IPS-NIHi7 (cell line): ENCODE results near the gene PIP4K2C.

Source experiments
- DNase-seq: peaks from one replicate; pipeline ENCODE4 v3.0.0; 2012; ENCODE audit warnings: mixed read lengths; ENCODE audit errors: extremely low spot score

The PIP4K2C gene

GRCh38 chr12:57590864-57591781 lies at the start of gene PIP4K2C:
Gene PIP4K2C (plus strand): TSS chr12:57591192. CDS start chr12:57591290, 98 bp downstream.
- peak; percentile 98 for DNase-seq

- DNase-seq: no peak
These were observed 49.3 kb upstream of the PIP4K2C start for GRCh38 chr12:57541717-57542116.

- no peak for DNase-seq
These were observed 47.4 kb upstream of the PIP4K2C start for GRCh38 chr12:57543581-57543980.

GRCh38 chr12:57545809-57546437 lies 45.1 kb upstream of the PIP4K2C start:
- DNase-seq: no peak

GRCh38 chr12:57546438-57547287 lies 44.3 kb upstream of the PIP4K2C start, which contains the start of gene DCTN2:
Gene DCTN2 (minus strand): TSS chr12:57547192. CDS start chr12:57547063, 129 bp downstream.
- peak; percentile 98 for DNase-seq

- no peak for DNase-seq
These were observed 43.5 kb upstream of the PIP4K2C start for GRCh38 chr12:57547288-57548012.

GRCh38 chr12:57548013-57548315 lies 43.0 kb upstream of the PIP4K2C start:
- no peak for DNase-seq

- no peak for DNase-seq
These were observed 42.5 kb upstream of the PIP4K2C start for GRCh38 chr12:57548488-57548887.

- no peak for DNase-seq
These were observed 41.6 kb upstream of the PIP4K2C start for GRCh38 chr12:57549203-57549908.

GRCh38 chr12:57549909-57550640 lies 40.9 kb upstream of the PIP4K2C start, which contains the start of gene KIF5A:
Gene KIF5A (plus strand): TSS chr12:57550044. CDS start chr12:57550272, 228 bp downstream.
- DNase-seq: peak; percentile 90

GRCh38 chr12:57550641-57551549 lies 40.1 kb upstream of the PIP4K2C start:
- no peak for DNase-seq

- DNase-seq: no peak
These were observed 39.2 kb upstream of the PIP4K2C start for GRCh38 chr12:57551637-57552305.

- no peak for DNase-seq
These were observed 38.7 kb upstream of the PIP4K2C start for GRCh38 chr12:57552306-57552651.

GRCh38 chr12:57552835-57553313 lies 38.1 kb upstream of the PIP4K2C start:
- no peak for DNase-seq

GRCh38 chr12:57553343-57554202 lies 37.4 kb upstream of the PIP4K2C start:
- DNase-seq: no peak

GRCh38 chr12:57554453-57554852 lies 36.5 kb upstream of the PIP4K2C start:
- no peak for DNase-seq

GRCh38 chr12:57554897-57555296 lies 36.1 kb upstream of the PIP4K2C start:
- DNase-seq: no peak
